Measurements from ENCODE around the gene SEMA3C.

Gene SEMA3C

DNA sequence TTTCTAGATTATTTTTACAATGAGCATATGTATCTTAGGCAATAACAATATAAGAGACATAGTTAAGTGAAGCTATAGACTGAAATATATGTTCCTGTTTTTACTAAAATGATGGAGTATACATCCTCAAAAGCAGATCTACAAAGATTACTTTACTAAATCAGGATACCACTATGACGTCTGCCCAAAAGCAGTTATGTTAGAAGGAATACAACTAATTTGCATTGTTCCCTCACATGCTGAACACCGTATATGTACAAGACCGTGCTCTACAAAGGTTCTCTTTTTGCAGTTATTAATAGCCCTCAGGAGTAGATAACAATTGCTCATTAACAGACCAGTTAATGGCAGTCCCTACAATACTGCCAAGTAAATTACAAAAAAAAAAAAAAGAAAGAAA, 143.0 kb downstream of the SEMA3C start:
- no peak for DNase-seq (ENCODE audit: low spot score)

DNA sequence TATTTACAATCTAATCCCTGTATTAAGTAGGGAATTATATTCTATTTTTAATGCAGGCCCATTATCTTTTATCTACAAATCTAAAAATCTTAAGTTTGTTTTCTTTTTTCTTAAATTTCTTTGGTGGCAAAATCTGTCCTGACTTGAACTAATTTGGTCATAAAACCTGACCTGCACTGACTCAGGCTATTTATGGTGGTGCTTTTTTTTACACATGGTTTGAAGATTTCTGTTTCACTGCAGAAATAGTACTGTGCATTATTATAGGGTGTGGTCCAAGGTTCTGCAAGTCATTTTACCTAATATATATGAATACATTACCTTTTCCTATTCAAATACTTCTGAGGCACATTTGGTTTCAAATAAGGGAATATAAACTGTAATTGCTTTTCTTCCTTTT, 143.4 kb downstream of the SEMA3C start:
- DNase-seq (ENCODE audit: low spot score) = no peak

DNA sequence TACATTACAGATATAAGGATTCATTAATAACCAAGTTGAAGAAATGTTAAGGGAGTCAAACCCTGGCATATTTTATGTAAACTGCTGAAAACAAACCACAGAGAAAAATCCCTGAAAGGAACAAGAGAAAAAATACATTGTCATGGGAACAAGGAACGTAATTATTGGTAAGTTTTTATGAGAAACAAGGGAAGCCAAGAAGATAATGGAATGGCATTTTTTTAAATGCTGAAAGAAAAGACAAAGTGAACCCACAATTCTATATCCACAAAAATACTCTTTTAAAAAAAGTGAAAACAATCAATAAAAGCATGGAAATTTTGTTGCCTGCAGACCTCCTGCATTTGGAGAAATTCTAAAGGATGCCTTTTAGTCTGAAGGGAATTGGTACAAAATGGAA, 144.0 kb downstream of the SEMA3C start:
- DNase-seq (ENCODE audit: low spot score) = no peak

- no peak for DNase-seq (ENCODE audit: low spot score)
Measured at GRCh38 chr7:80773787-80774508, 144.9 kb downstream of the SEMA3C start.

DNA sequence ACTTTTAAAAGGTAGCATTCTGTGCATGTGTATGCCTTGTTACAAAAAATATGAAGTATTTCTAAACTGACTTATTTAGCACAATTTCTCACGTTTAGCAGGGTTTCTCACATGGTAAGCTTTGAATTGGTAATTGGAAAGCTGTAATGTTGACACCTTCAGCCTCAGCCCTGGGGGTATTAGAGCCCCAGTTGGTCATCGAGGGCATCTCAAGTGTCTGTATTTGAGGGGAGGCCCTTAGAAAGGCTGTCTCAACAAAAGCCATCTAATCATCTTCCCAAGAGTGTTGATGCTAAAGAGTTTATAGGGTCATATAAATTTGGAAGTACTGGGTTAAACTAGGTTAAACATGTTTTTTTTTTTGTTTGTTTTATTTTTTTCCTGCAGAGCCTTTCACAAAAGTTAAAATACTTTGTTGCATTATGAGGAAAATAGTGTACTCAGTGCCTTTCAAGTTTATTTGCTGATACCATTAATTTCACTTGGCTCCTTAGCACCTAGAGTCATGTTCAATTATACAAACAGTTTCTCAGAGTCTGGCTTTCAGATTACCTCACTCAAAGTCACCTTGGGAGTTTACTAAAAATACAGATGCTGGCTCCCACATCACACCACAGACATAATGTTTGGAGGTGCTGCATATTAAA, 146.4 kb downstream of the SEMA3C start:
- DNase-seq (ENCODE audit: low spot score) = no peak

DNA sequence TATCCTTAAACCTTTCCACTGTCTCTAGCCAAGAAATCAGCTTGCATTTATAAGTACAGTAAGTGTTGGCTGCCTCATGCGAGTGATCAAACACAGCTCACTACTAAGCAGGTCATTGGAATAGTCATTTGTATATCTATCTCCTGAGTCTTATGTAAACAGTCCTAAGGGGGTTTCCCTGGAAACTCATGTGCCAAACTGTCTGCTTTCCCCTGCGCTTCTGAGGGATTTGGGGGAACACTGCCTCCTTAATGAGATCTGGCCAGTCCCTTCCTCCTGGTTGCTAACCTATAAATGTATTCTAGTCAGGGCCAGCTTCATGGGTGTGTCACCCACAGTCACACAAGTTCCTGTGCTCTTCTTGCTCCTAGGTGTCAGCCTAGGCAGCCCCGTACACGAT, 147.3 kb downstream of the SEMA3C start:
- DNase-seq (ENCODE audit: low spot score) = no peak

GRCh38 chr7:80770675-80771081, 148.2 kb downstream of the SEMA3C start:
- no peak for DNase-seq (ENCODE audit: low spot score)

DNA sequence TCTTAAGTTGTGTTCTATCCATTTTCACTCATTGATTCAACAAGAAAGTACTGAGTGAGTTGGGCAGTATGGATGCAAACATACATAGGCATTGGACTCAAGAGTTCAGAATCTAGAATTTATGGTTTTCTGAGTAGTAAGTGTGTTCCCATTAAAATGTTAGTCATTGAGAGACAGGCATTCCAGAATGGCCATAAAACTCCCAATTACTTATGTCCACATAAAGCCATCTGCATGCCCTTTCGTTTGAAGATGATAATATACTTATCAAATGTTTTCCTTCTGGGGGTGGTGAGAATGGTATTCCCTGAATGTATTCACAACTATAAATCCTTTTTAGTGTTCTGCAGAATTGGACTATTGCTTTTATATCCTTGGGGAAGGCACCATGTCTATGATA, 148.8 kb downstream of the SEMA3C start:
- DNase-seq (ENCODE audit: low spot score) = no peak

DNA sequence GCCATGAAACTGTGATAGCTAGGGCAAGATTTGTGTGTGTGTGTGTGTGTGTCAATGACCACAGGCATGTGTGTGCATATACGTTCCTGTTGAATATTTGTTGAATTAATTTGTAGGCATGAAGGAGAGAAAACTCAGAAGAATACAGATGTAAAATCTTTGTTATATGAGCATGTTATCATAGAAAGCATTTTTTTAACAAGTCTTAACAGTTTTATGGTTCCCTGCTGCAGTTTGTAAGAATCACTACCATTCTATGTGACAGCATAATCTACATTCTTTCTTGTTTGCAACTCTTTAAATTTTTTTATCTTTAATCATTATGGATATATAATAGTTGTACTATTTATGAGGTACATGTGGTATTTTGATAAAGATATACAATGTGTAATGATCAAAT, 150.1 kb downstream of the SEMA3C start:
- no peak for DNase-seq (ENCODE audit: low spot score)

- no peak for DNase-seq (ENCODE audit: low spot score)
Measured at GRCh38 chr7:80767654-80768053, 151.2 kb downstream of the SEMA3C start.

GRCh38 chr7:80766724-80767123, 152.1 kb downstream of the SEMA3C start:
- no peak for DNase-seq (ENCODE audit: low spot score)

DNA sequence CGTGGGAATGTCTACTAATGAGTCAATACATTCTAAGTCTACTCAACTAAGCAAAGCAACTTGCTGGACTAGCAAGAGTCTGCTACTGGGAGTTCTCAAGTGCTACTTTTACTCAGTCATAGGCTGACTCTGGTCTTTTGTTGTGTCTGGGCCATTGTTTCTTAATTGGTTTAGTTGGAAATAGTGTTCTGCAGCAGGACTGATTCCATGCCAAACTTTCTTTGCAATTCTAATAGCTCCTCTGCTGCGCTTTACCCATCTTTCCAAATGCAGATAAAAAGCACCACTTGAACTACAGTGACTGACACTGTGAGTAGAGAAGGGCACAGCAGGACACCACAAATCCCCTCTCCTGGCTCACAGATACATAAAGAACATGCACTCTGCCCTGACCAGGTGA, 154.7 kb downstream of the SEMA3C start:
- DNase-seq (ENCODE audit: low spot score) = no peak

- DNase-seq (ENCODE audit: low spot score) = no peak
Measured at GRCh38 chr7:80763704-80764103, 155.1 kb downstream of the SEMA3C start.

DNA sequence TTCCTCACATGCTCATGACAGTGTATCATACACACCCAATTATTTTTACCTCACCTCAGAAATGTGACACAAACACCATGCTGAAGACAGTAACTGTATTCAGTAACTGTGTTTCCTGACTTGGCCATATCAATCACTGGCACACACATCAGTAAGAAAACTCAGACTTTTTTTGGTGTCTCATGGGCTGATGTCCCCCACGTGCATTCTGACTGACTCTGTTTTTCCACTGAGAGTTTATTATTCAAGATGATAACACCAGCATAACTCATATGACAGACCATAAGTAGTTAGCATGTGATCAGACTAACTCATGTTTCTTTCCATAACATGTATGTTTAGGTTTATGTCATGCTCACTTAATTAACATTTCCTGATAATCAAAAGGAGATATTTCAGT, 155.6 kb downstream of the SEMA3C start:
- no peak for DNase-seq (ENCODE audit: low spot score)

GRCh38 chr7:80760292-80760691, 158.6 kb downstream of the SEMA3C start:
- no peak for DNase-seq (ENCODE audit: low spot score)

DNA sequence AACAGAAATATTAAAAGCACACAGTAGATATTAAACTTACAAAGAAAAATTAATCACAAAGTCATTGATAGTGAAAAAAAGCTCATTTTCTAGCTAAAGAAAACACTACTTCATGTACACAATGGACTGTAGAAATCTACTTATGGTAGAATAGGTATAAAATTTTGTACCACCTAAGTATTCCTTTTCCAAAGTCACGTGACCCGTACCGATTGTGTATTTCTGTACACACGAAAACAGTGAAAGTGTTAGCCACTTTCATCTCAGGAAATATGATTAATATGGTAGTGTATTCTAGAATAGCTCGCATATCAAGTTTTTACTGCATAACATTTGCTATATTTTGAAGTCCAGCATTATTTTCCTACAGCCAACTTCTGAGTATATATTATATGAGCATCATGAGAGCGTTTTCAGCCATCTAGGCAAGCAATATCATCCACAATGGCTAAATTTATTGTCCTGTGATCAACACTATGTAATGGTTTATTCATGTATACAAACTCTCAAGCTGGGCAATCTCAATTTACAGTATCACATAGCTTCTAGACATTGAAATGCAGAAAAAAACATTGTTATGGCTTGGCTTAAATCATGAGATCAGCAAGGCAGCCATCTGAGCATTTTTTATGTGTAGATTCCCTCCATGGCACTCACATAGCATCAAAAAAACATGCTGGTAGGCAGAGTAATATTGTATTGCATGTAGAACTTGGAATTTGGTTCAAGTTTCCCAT, 165.7 kb downstream of the SEMA3C start:
- DNase-seq (ENCODE audit: low spot score) = no peak

GRCh38 chr7:80749270-80749669, 169.6 kb downstream of the SEMA3C start:
- DNase-seq (ENCODE audit: low spot score) = no peak

GRCh38 chr7:80748363-80749042, 170.3 kb downstream of the SEMA3C start:
- no peak for DNase-seq (ENCODE audit: low spot score)

GRCh38 chr7:80740778-80741545, 177.9 kb downstream of the SEMA3C start:
- no peak for DNase-seq (ENCODE audit: low spot score)

DNA sequence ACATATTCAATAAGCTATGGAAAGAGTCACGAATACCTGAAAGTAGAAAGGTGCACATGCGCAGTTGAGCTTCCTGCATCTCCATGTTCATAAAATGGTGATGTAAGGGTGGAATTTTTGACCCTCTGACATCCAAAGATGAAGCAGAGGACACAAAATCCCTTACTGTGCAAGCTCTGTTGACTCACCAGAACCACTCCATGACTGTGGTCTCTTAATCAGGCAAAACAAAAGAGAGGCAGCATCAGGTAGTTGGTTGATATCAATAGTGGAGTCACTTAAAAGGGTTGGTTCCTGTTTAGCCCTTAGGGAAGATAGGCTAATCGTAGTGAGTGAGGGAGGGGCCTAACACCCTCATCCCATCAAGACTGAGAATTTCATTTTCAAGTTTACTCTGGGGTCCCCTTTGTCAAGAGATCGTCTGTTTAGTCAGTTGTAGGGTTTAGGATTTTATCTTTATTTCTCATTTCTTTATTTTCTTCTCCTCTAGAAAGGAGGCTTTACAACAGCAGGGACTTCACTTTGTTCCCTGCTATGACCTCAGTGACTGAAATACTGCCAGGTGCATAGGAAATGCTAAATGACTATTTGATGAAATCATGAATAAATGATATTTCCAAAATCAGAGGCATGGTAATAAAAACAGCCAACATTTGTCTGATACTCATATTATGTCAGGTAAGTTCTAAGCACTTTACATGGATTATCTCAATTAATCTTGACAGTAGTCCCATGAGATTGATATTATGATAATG, 182.3 kb downstream of the SEMA3C start:
- DNase-seq (ENCODE audit: low spot score) = no peak

- DNase-seq (ENCODE audit: low spot score) = no peak
Measured at GRCh38 chr7:80735330-80735729, 183.5 kb downstream of the SEMA3C start.
